LHCN-M2 (cell line): ENCODE measurements around the gene CDH18. TPM values are rescaled to one million over a fixed set of nuclear protein-coding genes. Genes with fewer than 3 reads are reported as not detected.

Experiments
- DNase-seq: peaks from one replicate; pipeline ENCODE4 v3.0.0-alpha.2; 2012; ENCODE audit warnings: low read depth
- total RNA-seq: library from RNA; depleted of rRNA; stranded (reverse); fragments of >200 nt; gene quantifications from 2 replicates; pipeline ENCODE4 v1.2.3, GENCODE V29; 2014

Gene CDH18
- total RNA-seq, 1 experiment from 2014 or later, result 0.06 TPM

DNA sequence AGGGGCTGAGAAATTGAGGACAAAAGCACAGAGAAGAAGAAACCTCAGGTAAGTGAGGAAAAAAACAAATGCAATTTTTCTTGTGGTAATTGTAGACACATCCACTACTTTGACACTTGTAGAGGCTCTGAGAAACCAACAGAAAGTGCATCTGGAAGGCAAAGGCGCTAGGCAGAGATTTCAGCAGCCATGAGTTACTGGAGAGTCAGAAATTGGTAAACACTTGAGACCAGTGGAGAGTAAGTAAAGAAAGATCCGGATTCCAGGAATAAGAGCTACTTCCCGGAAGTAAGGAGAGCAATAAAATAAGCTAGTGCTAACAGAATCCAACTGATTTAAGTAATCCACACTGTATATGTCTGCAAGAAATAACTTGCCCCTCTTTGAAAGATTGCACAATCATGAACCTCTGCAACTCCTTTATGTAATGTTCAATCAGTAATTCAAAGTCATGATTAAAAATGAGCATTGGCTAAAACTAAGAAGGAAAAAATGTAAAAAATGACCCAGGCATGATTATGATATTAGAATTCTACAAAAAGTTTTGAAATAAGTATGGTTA lies 382.1 kb downstream of the CDH18 start:
- no peak for DNase-seq

GRCh38 chr5:19584131-19584530 lies 403.9 kb downstream of the CDH18 start:
- no peak for DNase-seq

DNA sequence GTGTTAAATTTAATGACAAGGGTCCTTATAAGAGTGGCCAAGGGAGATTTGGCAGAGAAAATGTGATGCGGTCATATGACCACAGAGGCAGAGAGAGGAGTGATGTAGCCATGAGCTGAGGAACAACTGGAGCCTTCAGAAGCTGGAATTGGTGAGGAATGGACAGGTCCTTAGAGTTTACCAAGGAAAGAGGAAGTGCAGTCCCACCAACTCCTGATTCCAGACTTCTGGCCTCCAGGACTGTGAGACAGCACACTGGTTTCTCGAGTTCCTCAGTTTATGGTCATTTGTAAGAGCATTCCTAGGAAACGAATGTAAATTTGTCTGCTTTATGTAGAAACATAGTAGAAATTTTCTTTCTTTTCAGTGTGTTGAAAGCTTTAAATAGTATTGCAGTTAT lies 410.1 kb downstream of the CDH18 start:
- DNase-seq, result no peak

GRCh38 chr5:19568004-19568403 lies 420.0 kb downstream of the CDH18 start:
- DNase-seq, result no peak

DNA sequence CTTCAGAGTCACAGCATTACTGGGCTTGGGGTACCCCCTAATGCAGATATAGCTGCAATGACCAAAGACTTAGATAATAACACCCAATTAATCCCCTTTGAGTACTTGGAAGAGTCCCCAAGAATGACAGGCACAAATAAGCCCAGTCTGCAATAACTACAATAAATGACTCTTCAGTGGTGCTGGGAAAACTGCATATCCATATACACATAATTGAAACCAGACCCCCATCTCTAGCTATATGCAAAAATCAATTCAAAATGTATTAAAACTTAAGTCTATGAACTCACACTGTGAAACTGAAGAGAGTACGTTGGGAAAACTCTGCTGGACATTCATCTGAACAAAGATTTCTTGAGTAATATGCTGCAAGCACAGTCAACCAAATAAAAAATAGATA lies 422.5 kb downstream of the CDH18 start:
- no peak for DNase-seq

GRCh38 chr5:19564036-19564435 lies 424.0 kb downstream of the CDH18 start:
- no peak for DNase-seq

GRCh38 chr5:19555876-19556275 lies 432.1 kb downstream of the CDH18 start:
- DNase-seq, result no peak

DNA sequence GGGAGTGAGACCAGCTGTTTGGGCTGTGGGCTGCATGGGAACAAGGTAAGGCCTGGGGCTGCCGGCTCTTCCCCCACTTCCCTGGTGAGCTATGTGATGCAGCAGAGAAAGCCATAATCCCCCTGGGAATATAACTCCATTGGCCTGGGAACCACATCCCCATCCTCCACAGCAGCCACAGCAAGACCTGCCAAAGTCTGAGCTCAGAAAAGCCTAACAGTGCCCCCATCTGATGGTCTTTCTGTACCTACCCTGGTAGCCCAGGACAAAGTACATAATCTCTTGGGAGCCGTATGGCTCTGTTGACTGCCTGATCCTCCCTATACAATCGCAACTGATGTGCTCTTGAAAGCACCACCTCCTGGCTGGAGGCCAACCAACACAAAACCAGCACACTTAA lies 432.6 kb downstream of the CDH18 start:
- no peak for DNase-seq

GRCh38 chr5:19554524-19554923 lies 433.5 kb downstream of the CDH18 start:
- DNase-seq, result no peak

DNA sequence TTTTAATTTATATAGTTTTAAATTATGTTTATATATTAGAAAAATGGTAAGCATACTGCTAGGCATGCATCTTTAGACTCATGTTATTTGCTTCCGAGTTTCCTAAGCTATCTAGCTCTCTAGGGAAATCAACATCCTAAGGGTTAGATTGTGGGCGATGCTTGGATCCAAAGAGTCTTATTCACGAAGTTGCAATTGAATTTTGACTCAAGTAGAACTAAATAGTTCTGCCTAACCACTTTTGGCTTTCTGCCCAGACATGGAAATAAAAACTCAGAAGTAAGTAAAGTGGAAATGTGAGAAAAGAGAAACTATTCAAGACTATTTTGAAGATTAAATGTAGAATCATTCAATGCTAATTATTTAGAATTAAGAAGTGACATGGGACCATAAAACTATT lies 440.4 kb downstream of the CDH18 start:
- DNase-seq, result peak; percentile 19

DNA sequence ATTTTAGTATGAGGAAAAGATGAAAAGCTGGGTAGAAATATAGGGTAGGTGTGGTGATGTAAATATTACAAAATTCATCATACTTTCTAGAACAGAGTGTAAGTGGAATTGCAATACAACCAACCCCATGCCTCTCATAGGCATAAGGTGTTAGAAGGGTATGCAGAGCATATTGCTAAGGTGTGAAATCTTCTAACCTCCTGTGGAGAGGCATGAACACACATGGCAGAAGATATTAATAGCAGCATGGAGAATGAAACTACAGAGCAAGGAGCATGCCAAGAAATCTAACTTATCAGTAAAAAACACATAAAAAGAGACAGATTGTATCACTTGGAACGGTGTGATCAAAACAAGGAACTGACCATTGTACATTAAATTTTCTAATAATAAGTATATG lies 441.5 kb downstream of the CDH18 start:
- DNase-seq, result no peak

- DNase-seq, result no peak
These were observed 449.4 kb downstream of the CDH18 start for GRCh38 chr5:19538607-19539006.

DNA sequence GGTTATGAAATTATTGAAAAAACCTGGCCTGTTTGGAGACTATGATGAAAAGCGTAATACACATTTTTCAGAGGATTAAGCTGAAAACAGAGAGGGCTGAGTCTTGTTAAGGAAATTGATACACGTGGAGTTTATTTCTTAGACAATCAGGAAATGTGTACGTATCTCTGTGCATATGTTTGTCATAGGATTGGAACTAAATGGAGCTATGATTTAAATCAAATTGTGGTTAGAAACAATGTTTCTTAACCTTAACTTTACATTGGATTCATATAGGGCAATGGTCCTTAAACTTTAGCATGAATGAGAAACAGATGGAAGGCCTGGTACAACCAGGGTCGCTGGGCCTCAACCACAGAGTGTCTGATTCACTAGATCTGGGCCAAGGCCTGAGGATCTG lies 451.6 kb downstream of the CDH18 start:
- DNase-seq, result no peak

- DNase-seq, result no peak
These were observed 453.2 kb downstream of the CDH18 start for GRCh38 chr5:19534751-19535150.

- DNase-seq, result no peak
These were observed 455.1 kb downstream of the CDH18 start for GRCh38 chr5:19532936-19533335.

DNA sequence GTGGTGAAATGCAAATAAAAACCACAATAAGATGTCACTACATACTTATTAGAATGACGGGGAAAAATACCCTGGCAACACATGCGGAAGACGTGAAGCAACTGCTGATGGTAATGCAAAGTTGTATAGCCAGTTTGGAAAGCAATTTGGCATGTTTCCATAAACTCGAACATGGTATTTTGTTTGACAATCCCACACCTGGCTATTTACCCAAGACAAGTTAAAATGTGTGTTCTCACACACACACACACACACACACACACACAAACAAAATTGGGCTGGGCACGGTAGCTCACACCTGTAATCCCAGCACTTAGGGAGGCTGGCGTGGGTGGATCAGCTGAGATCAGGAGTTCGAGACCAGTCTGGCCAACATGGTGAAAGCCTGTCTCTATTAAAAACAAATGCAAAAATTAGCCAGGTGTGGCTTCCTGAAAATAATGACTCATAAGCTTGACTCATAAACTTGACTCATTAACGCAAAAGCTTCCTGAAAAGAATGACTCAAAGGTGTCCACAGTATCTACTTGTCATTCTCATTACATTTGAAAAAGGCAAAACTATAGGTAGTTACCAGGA lies 456.5 kb downstream of the CDH18 start:
- no peak for DNase-seq

- no peak for DNase-seq
These were observed 468.6 kb downstream of the CDH18 start for GRCh38 chr5:19519448-19519847.

- no peak for DNase-seq
These were observed 489.1 kb downstream of the CDH18 start for GRCh38 chr5:19498852-19499251.

- no peak for DNase-seq
These were observed 490.7 kb downstream of the CDH18 start for GRCh38 chr5:19497229-19497815.

GRCh38 chr5:19496056-19496455 lies 491.9 kb downstream of the CDH18 start:
- no peak for DNase-seq

- DNase-seq, result no peak
These were observed 495.1 kb downstream of the CDH18 start for GRCh38 chr5:19492861-19493260.

GRCh38 chr5:19488786-19489185 lies 499.2 kb downstream of the CDH18 start:
- no peak for DNase-seq

GRCh38 chr5:19487480-19487879 lies 500.5 kb downstream of the CDH18 start:
- no peak for DNase-seq

DNA sequence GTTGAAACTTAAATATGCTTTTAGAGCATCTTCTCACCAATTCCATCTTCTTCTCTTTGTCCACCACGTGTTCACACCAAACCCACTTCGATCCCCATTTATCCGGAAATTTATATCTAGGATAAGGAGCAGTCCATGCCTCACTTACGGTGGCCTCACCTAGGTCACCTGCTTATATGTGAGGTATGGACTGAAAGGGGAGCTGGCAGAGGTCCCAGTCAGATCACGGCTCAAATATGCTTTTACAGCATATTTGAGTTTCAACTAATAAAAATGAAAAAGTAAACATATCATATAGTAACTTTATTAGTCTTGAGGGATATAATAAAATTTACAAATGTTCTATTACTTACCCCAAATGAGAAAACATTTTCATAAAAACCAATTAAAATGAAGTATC lies 508.4 kb downstream of the CDH18 start:
- DNase-seq, result no peak
